Esophagus mucosa (tissue), 1 donor: ENCODE results near the gene SETD1B. TPM values are rescaled to one million over a fixed set of nuclear protein-coding genes. Genes with fewer than 3 reads are reported as not detected.

Source experiments
- ATAC-seq: fragments of 200-7000 bp; cut with Tn5 transposase; one replicate; pipeline ENCODE4 v1.9.1; 2020
- total RNA-seq: library from RNA; stranded (reverse); gene quantifications from one replicate; pipeline ENCODE4 v1.2.4, GENCODE V29; 2023
- donor health status: DM: yes; HTN: yes; CAD: no.

Gene SETD1B
- total RNA-seq, 1 donor from 2014 or later, result 16.3 TPM

- ATAC-seq, result no peak
These were observed 5.9 kb downstream of the SETD1B start for GRCh38 chr12:121809712-121810116.

- no peak for ATAC-seq
These were observed 6.5 kb downstream of the SETD1B start for GRCh38 chr12:121810234-121810817.

GRCh38 chr12:121810833-121811433 is 7.1 kb downstream of the SETD1B start:
- ATAC-seq, result no peak

DNA sequence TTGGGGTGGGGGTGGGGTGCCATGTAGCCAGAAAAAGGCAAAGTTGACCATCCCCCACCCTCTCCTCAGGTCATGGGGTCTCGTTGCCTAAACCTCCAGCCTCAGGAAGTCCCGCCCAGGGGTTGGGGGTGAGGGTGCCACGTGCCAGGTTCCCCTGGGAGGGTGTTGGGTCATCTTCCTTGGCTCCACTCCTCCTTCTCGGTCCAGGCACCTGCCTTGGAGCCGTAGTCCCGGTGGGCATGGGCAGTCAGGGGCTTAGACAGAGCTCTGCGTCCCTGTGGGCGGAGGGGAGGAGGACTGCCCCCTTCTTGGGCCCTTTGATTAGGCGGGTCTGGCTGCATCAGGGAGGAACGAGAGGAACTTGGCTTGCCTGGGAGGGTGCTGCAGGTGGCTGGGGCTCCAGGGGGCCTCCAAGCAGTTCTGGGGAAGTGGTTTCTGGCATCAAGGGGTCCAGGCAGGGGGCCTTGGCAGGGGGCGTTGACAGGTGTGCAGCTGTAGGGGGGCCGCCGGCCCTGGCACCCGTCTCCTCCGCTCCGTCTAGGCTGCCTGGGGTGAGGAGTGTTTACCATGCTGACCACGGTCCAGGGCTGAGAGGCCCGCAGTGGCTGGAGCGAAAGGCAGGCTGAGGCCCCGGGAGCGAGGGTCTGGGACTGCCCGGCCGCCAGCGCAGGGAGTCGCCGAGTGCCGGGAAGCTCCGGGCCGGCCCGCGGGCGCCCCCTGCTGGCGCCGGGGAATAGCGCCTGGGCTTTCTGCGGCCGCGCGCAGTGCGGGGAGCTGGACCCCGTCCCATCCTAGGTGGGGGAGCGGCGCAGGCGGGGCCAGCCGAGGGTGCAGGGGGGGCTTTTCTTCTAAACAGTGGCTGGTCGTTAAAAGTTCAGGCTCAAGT is 7.9 kb downstream of the SETD1B start:
- peak; percentile 77 for ATAC-seq

DNA sequence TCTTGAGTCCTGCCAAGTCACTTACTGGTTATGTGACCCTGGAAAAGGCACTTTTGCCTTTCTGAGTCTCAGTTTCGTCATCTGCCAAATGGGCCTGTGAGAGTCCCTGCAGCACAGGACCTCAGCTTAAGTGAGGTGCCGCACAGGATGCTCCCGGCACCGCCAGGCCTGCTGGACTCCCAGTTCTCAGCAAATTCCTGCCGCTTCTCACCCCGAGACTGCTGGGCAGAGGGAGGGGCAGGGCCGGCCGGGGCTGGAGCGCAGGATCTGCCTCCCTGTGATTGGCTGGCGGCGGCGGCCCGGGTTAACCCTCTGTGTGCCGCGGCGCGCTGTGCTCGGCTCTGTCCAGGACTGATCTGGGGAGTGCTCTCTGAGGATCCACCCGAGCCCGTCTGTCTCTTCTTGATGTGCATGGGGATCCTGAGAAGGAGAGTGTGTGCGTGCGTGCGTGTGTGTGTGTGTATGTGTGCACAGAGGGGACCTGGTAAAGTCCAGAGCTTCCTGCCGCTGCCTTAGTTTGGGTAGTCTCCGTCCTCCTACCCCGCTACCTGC is 8.6 kb downstream of the SETD1B start:
- peak; percentile 86 for ATAC-seq

GRCh38 chr12:121812921-121813896 is 9.4 kb downstream of the SETD1B start:
- ATAC-seq, result peak; percentile 1

DNA sequence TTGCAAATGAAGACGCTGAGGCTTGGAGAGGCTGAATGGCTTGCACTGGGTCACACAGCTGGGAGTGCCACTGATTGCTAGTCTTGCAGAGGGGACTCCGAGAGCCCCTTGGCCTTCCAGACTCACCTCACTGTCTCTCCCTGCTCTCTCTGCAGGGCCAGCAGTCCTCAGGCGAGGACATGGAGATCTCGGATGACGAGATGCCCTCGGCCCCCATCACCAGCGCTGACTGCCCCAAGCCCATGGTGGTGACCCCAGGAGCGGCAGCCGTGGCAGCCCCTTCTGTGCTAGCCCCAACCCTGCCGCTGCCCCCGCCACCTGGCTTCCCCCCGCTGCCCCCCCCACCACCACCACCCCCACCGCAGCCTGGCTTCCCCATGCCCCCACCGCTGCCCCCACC is 10.1 kb downstream of the SETD1B start:
- no peak for ATAC-seq

GRCh38 chr12:121814429-121815119 is 10.8 kb downstream of the SETD1B start:
- no peak for ATAC-seq

DNA sequence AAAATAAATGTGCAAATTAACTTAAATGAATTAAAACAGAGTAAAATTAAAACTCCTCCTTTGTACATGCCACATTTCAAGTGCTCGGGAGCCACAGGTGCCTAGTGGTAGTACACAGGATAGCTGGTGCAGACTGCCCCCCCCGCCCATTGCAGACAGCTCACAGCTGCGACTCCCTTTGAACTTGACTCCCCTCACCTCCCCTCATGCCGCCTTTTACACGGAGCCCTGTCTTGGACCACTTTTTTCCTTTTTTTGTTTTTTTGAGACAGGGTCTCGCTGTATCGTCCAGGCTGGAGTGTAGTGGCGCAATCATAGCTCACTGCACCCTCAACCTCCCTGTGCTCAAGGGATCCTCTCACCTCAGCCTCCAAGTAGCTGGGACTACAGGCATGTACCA is 11.5 kb downstream of the SETD1B start:
- no peak for ATAC-seq

DNA sequence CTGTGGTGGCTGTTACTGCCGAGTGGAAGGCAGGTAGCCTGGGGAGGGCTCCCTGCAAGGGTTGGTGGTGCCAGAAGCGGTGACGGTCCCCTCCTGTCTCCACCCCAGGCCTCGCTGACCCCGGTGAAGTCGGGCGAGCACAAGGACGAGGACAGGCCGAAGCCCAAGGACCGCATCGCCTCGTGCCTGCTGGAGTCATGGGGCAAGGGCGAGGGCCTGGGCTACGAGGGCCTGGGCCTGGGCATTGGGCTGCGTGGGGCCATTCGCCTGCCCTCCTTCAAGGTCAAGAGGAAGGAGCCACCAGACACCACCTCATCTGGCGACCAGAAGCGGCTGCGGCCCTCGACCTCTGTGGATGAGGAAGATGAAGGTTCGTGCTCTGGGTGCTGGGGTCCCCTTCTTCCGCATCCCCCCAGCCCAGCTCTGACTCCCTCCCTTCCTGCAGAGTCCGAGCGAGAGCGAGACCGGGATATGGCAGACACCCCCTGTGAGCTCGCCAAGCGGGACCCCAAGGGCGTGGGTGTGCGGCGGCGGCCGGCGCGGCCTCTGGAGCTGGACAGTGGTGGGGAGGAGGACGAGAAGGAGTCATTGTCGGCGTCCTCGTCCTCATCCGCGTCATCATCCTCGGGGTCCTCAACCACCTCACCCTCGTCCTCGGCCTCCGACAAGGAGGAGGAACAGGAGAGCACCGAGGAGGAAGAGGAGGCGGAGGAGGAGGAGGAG is 13.3 kb downstream of the SETD1B start:
- no peak for ATAC-seq

GRCh38 chr12:121817648-121818043 is 13.8 kb downstream of the SETD1B start:
- ATAC-seq, result no peak

DNA sequence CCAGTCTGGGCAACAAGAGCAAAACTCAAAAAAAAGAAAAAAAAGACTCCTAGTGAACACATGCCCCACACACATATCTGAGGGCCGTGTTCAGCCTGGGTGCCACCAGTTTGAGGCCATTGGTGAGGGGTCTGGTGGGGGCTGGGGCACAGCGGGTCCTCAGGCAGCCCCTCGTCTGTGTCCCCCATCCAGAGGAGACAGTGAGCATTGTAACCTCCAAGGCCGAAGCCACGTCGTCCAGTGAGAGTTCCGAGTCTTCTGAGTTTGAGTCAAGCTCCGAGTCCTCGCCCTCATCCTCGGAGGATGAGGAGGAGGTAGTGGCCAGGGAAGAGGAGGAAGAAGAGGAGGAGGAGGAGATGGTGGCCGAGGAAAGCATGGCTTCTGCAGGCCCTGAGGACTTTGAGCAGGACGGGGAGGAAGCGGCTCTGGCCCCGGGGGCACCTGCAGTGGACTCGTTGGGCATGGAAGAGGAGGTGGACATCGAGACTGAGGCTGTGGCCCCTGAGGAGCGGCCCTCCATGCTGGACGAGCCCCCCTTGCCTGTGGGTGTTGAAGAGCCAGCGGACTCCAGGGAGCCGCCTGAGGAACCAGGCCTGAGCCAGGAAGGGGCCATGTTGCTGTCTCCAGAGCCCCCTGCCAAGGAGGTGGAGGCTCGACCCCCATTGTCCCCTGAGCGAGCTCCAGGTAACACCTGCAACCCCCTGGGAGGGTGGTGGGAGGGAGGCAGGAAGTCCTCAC is 15.6 kb downstream of the SETD1B start:
- no peak for ATAC-seq

GRCh38 chr12:121820056-121820455 is 16.2 kb downstream of the SETD1B start:
- ATAC-seq, result no peak

- ATAC-seq, result no peak
These were observed 18.7 kb downstream of the SETD1B start for GRCh38 chr12:121822393-121823100.

DNA sequence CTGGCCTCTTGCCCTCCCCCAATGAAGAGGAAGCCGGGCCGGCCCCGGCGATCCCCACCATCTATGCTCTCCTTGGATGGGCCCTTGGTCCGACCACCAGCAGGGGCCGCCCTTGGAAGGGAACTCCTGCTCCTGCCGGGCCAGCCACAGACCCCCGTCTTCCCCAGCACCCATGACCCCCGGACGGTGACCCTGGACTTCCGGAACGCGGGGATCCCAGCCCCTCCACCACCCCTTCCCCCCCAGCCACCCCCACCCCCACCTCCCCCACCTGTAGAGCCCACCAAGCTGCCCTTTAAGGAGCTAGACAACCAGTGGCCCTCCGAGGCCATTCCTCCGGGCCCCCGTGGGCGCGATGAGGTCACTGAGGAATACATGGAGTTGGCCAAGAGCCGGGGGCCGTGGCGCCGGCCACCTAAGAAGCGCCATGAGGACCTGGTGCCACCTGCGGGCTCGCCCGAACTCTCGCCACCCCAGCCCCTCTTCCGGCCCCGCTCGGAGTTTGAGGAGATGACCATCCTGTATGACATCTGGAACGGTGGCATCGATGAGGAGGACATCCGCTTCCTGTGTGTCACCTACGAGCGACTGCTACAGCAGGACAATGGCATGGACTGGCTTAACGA is 19.4 kb downstream of the SETD1B start:
- ATAC-seq, result peak; percentile 2

GRCh38 chr12:121823727-121824115 is 19.9 kb downstream of the SETD1B start:
- no peak for ATAC-seq

GRCh38 chr12:121825041-121825523 is 21.3 kb downstream of the SETD1B start:
- ATAC-seq, result no peak

- no peak for ATAC-seq
These were observed 22.7 kb downstream of the SETD1B start for GRCh38 chr12:121826318-121827150.
